ENCODE data around the gene NDUFV1.
"Not testable (repeated sequence)": the region's sequence is repeated elsewhere in the genome, so short reads cannot be mapped to it uniquely, and the experiment has no call there.

NDUFV1 gene

DNA sequence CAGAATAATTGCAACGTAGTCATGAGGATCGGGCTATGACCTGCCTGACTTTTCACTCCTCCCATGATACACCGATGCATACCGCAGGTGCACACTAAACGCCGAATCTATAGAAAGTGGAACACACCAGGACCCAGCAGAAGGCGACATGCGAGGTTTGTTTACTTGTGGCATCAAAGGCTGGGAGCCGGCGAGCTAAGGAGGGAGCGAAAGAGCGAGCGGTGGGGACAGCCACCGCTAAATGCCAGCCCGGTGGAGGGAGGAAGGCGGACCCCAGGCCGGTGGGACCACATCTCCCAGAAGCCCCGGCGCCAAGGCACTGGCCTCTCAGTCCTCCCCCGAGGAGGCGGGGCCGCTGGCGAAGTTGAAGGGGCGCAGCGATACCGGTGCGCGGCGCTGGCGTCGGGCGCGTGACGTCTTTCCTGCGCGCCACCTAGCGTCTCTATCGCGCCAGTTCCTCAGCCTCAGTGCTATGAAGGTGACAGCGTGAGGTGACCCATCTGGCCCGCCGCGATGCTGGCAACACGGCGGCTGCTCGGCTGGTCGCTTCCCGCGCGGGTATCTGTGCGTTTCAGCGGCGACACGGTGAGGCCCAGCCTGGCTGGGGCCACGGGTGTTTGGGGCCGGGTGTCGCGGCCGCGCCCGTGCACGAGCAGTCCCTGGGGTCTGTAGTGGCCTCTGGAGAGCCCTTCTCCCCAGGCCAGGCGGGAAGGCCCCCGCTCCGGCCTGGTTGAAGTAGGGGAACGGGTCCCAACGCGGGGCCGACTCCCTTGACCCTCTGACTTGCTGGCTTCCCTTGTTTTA is at the start of gene NDUFV1:
TSS of gene NDUFV1 (plus strand) at position 445 of the 804 bp plus-strand sequence. CDS start at position 514, 69 bp downstream.
- peak within 1 kb of the TSS; percentile 97 for H3K27ac Mint-ChIP-seq
- peaks cover 1% of the 10 kb centered on the region for H3K36me3 Mint-ChIP-seq
- peak within 1 kb of the TSS; percentile 89 for H3K4me3 Mint-ChIP-seq
- H3K27me3 Mint-ChIP-seq = no peaks in the 10 kb centered on the region
- H3K9me3 Mint-ChIP-seq = no peaks in the 10 kb centered on the region
- H3K4me1 Mint-ChIP-seq = peaks cover 19% of the 10 kb centered on the region

DNA sequence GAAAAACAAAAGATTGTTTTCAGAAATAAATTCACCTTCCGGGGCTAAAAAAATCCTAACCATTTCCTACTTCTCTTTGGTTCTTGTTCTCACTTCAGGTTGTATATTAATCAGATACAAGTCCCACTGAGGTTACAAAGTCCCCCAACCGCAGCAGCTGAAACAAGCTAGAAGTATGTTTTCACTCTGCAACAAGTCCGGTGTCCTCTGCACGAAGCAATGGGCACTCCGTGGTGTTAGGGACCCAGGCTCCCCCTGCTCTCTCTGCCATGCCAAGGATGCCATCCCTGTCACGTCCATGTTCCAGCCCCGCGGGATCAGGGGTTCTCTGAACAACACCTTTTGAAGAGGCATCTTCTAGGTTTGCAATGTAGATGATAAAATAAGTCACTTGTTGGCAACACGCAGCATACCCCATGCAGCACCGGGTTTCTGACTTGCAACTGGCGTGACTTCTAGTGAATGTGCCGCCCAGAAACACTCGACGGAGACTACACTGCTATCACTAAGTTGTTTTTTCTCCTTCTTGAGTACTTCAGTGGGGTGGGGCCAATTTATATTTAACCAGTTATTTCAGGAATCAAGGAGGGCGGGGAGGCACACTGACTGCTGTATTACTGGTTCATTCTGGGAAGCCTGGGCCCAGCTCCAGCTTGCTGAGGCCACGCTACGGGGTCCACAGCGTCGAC is 48.5 kb upstream of the NDUFV1 start:
- H3K9me3 Mint-ChIP-seq = no peaks in the 10 kb centered on the region

DNA sequence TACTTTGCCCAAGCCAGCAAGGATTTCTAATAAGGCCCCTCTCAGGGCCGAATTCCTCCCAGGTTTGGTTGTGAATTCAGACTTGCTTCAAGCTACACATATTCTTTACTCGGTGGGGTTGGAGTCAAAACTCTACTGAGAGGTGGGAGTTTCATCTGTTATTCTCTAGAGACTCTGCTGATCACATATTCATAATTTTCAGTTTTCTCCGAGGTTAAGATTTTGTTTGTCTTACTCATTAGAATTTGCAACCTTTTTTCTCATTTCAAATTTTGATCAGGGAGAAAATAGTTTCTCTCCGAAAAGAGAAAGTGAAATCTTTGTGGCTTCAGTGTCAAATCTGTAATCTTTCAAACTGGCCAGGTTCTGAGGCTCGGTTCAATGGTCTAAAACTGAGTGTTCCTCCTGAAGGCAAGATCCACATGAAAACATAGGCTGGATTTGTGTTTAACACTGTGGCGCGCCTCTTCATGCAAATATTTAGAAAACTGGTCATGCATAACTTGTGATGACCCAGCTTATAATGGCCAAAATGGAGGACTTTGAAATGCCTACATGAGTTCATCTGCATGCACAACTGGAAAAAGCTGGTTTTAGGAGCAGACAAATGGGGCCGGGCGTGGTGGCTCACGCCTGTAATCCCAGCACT is 44.6 kb upstream of the NDUFV1 start:
- no peaks in the 10 kb centered on the region for H3K9me3 Mint-ChIP-seq
- no peak overlapping the region for H3K4me3 Mint-ChIP-seq
- H3K27me3 Mint-ChIP-seq = peaks cover 1% of the 10 kb centered on the region
- H3K27ac Mint-ChIP-seq = no peak overlapping the region
- no peaks in the 10 kb centered on the region for H3K4me1 Mint-ChIP-seq
- H3K36me3 Mint-ChIP-seq = no peaks in the 10 kb centered on the region

More for the DNA sequence above, 48.5 kb upstream of the NDUFV1 start:
- Mint-ChIP-seq H3K4me3 (no peak overlapping the region), H3K27me3 (peaks cover 1% of the 10 kb centered on the region), H3K36me3 (no peaks in the 10 kb centered on the region), H3K27ac (no peak overlapping the region), H3K4me1 (no peaks in the 10 kb centered on the region)

DNA sequence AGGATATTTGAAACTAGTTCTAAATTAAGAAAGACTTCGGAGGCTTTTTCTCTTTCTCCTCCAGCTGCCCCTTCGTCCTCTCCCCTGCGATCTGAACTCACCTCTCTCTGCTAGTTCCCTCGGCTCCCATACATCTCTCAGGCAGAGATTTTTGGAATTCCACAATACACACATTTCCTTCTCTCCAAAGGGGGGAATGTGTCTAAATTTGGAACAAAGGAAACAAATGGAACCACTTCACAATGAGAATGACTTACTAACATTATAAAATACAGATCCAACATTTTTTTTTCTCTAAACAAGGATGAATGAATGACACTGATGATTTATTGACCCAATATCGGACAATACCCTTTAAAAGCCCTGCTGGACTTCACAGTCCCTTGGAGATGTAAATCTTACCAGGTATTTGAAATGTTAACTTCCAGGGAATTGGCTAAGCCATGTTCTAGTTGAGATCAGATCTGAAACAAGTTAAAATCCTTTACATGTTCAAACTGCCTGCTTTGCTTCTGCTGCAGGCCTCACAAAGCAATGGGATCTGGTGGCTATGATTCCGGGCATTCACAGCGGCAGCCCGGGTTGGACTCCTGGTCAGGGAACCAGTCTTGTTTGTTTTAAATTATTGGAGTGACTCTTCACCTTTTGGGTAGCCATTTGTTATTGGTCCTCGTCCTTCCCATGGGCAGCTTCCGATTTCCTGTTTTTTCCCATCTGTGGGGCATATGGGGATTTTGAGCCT is 43.6 kb upstream of the NDUFV1 start:
- peaks cover 1% of the 10 kb centered on the region for H3K27me3 Mint-ChIP-seq
- no peak overlapping the region for H3K27ac Mint-ChIP-seq
- H3K36me3 Mint-ChIP-seq = no peaks in the 10 kb centered on the region
- H3K4me3 Mint-ChIP-seq = no peak overlapping the region
- H3K9me3 Mint-ChIP-seq = no peaks in the 10 kb centered on the region
- no peaks in the 10 kb centered on the region for H3K4me1 Mint-ChIP-seq

DNA sequence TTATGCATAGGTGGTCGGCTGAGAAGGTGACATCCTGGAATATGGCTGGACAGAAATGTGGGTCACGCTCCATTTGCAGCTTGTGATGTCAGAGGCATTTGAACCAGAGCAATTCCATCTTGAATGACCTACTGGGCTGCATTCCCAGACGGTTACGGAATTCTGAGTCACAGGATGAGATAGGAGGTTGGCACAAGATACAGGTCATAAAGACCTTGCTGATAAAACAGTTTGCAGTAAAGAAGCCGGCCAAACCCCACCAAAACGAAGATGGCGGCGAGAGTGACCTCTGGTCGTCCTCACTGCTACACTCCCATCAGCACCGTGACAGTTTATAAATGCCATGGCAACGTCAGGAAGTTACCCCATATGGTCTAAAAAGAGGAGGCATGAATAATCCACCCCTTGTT is 43.0 kb upstream of the NDUFV1 start:
- not testable (repeated sequence) for H3K4me1 Mint-ChIP-seq, H3K4me3 Mint-ChIP-seq, H3K9me3 Mint-ChIP-seq, H3K36me3 Mint-ChIP-seq, H3K27ac Mint-ChIP-seq, H3K27me3 Mint-ChIP-seq

DNA sequence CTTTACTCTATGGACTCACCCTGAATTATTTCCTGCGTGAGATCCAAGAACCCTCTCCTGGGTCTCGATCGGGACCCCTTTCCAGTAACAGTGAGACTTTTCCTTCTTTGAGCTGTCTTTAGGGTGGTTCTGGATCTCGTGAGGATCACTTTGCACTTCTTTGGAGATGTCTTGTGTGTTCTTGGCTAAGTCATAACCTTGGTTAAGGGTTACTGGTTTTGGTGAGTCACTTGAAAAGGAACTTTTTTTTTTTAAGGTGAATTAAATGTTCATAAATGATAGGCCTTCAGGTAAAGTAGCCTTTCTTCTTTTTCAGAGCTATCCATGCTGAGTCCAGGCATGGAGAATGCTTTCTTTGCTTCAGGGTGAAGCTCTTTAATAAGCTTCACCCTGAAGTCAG is 42.5 kb upstream of the NDUFV1 start:
- H3K36me3 Mint-ChIP-seq = no peaks in the 10 kb centered on the region
- no peaks in the 10 kb centered on the region for H3K9me3 Mint-ChIP-seq
- H3K27ac Mint-ChIP-seq = no peak overlapping the region
- H3K4me1 Mint-ChIP-seq = no peaks in the 10 kb centered on the region
- H3K4me3 Mint-ChIP-seq = no peak overlapping the region
- peaks cover 1% of the 10 kb centered on the region for H3K27me3 Mint-ChIP-seq

DNA sequence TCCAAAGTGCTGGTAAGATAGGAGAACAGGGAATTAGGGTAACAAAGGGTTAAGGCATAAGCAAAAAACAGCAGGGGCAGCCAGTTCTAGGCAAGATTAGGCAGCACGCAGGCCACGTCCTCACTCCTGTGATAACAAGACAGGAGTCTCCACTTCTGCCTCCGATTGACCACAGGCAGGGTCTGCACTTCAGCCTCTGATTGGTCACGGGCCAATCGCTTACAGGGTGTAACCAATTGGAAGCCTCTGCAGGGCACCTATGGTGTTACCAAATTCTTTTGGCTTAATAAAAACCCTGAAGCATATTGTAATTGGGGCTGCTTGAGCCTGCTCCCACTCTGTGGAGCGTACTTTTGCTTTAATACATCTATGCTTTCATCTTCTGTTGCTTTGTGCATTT is 35.3 kb upstream of the NDUFV1 start:
- Mint-ChIP-seq H3K9me3 (no peaks in the 10 kb centered on the region), H3K4me3 (no peak overlapping the region), H3K36me3 (no peaks in the 10 kb centered on the region), H3K27me3 (peaks cover 3% of the 10 kb centered on the region), H3K4me1 (no peaks in the 10 kb centered on the region), H3K27ac (no peak overlapping the region)

DNA sequence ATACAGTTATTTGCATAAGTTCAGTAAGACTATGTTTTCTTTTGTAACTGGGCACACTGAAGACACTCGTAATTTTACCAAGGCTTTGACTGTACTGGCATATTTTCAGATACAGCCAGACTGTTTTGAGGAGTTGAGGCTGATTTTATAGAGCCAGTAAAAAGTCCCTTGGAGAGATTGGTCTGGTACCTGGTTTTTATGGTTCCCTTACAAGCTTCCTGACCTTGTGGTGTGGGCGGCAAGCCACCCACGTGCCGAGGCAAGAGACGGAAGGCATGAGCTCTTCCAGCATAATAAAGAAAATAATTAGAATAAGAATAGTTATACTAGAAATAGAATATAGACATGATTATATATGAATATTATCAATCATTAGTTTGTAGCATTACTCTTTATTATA is 34.4 kb upstream of the NDUFV1 start:
- H3K36me3 Mint-ChIP-seq = no peaks in the 10 kb centered on the region
- no peaks in the 10 kb centered on the region for H3K4me1 Mint-ChIP-seq
- H3K9me3 Mint-ChIP-seq = no peaks in the 10 kb centered on the region
- H3K27me3 Mint-ChIP-seq = peaks cover 3% of the 10 kb centered on the region
- no peak overlapping the region for H3K27ac Mint-ChIP-seq
- H3K4me3 Mint-ChIP-seq = no peak overlapping the region

DNA sequence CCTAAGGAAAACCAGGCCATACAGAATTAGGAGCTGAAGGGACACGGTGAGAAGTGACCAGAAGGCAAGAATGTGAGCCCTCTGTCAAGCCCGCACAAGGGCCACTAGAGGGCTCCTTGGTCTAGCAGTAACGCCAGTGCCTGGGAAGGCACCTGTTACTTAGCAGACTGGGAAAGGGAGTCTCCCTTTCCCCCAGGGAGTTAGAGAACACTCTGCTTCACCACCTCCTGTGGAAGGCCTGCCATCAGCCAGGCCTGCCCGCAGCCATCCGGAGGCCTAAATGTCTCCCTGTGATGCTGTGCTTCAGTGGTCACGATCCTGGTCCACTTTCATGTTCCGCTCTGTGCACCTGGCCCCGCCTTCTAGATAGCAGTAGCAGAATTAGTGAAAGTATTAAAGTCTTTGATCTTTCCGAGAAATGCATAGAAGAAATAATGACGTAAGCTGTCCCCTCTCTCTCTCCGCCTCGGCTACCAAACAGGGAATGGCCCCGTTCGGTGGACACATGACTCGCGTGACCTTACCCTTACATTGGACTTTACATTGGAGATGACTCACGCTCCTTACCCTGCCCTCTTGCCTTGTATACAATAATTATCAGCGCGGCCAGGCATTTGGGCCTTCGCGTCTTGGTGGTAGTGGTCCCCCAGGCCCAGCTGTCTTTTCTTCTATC is 33.9 kb upstream of the NDUFV1 start:
- no peaks in the 10 kb centered on the region for H3K9me3 Mint-ChIP-seq
- no peak overlapping the region for H3K27ac Mint-ChIP-seq
- H3K27me3 Mint-ChIP-seq = peaks cover 3% of the 10 kb centered on the region
- H3K36me3 Mint-ChIP-seq = no peaks in the 10 kb centered on the region
- no peaks in the 10 kb centered on the region for H3K4me1 Mint-ChIP-seq
- H3K4me3 Mint-ChIP-seq = no peak overlapping the region

DNA sequence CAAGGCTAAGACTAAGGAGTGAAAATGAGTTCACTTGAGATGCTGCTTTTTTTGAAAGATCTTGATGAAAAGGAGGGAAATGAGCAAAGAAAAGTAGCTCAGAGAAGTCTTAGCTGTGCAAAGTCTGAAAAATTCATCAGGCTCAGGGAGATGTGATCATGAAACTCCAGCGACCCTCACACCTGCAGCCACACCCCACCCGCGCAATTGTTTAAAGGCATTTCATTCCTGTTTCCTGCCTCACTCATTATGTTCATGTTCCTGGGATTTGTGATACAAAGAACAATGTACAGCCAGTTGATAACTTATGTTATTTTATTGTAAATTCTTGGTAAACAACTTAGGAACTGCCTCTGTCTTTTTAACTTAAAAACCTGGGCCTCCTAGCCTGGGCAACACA is 31.8 kb upstream of the NDUFV1 start:
- peaks cover 3% of the 10 kb centered on the region for H3K27me3 Mint-ChIP-seq
- H3K4me1 Mint-ChIP-seq = peaks cover 11% of the 10 kb centered on the region
- H3K4me3 Mint-ChIP-seq = no peak overlapping the region
- no peaks in the 10 kb centered on the region for H3K9me3 Mint-ChIP-seq
- no peaks in the 10 kb centered on the region for H3K36me3 Mint-ChIP-seq
- peak overlapping the region; percentile 14 for H3K27ac Mint-ChIP-seq

DNA sequence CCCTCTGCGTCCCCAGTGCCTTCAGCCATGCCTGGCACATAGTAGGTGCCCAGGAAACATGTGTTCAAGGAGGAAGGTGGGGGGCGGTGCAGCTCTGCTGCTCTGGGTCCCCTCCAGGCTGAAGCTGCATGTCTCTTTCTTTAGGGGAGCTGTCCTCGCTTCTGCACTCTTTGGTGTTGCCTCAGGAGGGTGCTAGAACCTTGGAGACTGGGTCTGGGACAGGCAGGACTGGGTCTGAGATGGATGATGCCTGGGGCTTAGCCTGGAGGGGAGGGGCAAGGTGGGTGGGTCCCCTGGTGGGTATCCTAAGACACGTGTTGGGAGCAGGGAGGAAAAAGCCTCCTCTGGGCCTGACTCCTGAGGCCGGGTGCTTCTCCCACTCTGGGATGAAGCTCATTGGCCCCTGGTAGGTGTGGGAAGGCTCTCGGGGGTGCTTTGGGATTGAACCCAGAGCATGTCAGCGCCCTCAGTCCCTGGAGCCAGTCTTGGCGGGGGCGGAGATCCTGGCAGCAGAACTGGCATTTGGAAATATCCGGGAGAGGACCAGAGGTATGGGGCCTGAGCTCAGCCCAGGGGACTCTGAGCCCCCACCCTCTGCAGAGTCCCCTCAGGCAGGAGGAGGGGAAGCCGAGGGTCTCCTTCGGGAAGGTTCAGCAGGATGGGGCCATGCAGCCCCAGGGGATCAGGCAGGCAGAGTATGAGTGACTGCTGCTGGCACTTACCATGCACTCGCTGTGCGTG is 29.8 kb upstream of the NDUFV1 start:
- no peaks in the 10 kb centered on the region for H3K36me3 Mint-ChIP-seq
- H3K27me3 Mint-ChIP-seq = no peaks in the 10 kb centered on the region
- H3K4me3 Mint-ChIP-seq = no peak overlapping the region
- no peaks in the 10 kb centered on the region for H3K9me3 Mint-ChIP-seq
- no peak overlapping the region for H3K27ac Mint-ChIP-seq
- peaks cover 20% of the 10 kb centered on the region for H3K4me1 Mint-ChIP-seq

DNA sequence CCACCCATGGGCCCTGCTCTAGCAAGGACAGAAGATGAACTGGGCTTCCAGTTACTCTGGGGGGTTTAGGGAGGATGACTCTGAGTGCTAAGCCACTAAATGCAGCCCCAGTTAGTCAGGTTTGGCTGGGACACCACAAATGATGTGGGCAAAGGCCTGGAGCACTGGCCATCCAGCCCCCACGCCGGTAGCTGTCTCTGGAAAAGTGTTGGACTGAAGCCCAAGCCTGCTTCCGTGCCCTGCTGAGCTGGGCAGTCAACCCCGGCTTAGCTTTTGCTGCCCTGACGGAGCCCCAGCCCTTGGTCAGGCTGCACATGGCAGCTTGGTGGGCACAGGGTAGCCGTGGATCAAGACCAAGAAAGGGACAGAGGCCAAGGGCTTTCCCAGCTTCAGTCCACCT is 28.8 kb upstream of the NDUFV1 start:
- Mint-ChIP-seq H3K9me3 (no peaks in the 10 kb centered on the region), H3K27me3 (no peaks in the 10 kb centered on the region), H3K4me1 (peaks cover 30% of the 10 kb centered on the region), H3K4me3 (no peak overlapping the region), H3K36me3 (no peaks in the 10 kb centered on the region), H3K27ac (no peak overlapping the region)

DNA sequence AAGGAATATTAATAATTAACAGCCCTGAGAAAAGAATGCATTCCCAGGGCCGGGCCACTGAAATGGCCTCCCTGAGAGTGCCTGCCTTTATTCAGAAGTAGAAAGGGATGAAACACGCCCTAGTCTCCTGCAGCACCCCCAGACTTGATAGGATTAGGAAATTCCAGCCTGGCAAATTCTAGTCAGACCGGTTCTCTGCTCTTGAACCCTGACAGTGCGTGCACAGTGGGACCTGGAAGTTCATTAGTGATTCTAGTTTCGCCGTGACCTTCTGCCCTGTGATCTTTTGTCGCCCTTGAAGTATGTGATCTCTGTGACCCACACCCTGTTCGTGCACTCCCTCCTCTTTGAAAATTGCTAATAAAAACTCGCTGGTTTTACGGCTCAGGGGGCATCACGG is 25.3 kb upstream of the NDUFV1 start:
- Mint-ChIP-seq H3K27ac (no peak overlapping the region), H3K36me3 (peaks cover 5% of the 10 kb centered on the region), H3K4me3 (no peak overlapping the region), H3K27me3 (no peaks in the 10 kb centered on the region), H3K4me1 (peaks cover 49% of the 10 kb centered on the region), H3K9me3 (no peaks in the 10 kb centered on the region)

DNA sequence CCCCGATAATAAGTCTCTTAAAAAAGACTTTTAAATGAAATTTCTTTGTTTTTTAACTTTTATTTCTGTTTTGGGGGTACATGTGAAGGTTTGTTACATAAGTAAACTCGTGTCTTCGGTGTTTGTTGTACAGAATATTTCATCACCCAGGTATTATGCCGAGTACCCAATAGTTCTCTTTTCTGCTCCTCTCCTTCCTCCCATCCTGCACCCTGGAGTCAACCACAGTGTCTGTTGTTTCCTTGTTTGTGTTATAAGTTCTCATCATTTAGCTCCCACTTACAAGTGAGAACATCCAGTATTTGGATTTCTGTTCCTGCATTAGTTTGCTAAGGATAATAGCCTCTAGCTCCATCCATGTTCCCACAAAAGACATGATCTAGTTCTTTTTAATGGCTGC is 24.7 kb upstream of the NDUFV1 start:
- Mint-ChIP-seq H3K4me3 (peak overlapping the region; percentile 95), H3K36me3 (peaks cover 8% of the 10 kb centered on the region), H3K27me3 (no peaks in the 10 kb centered on the region), H3K9me3 (no peaks in the 10 kb centered on the region), H3K4me1 (peaks cover 49% of the 10 kb centered on the region), H3K27ac (no peak overlapping the region)
